Mucosa of stomach (tissue), 1 donor: ENCODE results near the gene TRAPPC12.

Experiments
- H3K27me3 ChIP-seq: one replicate; pipeline ENCODE4 v1.7.0; 2013; ENCODE audit warnings: mild to moderate bottlenecking, low read length; ENCODE audit not compliant: control insufficient read depth, insufficient read depth
- H3K36me3 ChIP-seq: one replicate; pipeline ENCODE4 v1.7.0; 2013; ENCODE audit warnings: low read length; ENCODE audit not compliant: control insufficient read depth, insufficient read depth
- H3K4me1 ChIP-seq: one replicate; pipeline ENCODE4 v1.7.0; 2013; ENCODE audit warnings: mild to moderate bottlenecking, low read length; ENCODE audit not compliant: control insufficient read depth, insufficient read depth
- H3K4me3 ChIP-seq: one replicate; pipeline ENCODE4 v1.7.0; 2013; ENCODE audit warnings: low read length
- H3K9ac ChIP-seq: one replicate; pipeline ENCODE4 v1.7.0; 2013; ENCODE audit warnings: mild to moderate bottlenecking, low read length, moderate library complexity
- H3K9me3 ChIP-seq: one replicate; pipeline ENCODE4 v1.7.0; 2013; ENCODE audit warnings: mild to moderate bottlenecking, low read length, moderate library complexity; ENCODE audit not compliant: control insufficient read depth
- donor health status: Pancreatic carcinoma.

The TRAPPC12 gene

DNA sequence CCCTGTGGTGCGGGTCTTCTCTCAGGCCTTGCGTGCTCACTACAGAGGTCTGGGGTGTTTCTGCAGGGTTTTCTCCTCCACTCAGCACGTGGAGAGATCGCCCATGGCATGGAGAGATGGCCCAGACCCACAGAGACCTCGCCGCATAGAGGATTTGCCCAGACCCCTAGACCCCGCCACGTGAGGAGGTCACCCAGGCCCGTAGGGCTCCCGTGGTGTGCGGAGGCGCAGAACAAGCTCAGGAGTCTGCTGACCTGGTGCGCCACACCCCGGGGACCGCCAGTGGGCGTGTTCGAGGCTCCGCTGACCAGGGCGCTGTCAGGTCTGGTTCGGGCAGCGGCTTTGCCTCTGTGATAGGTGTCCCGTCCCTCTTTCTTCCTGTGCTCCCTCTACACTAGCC, 75.3 kb downstream of the TRAPPC12 start:
- Histone ChIP-seq H3K36me3 (peaks cover 10% of the 10 kb centered on the region), H3K4me3 (no peak overlapping the region), H3K4me1 (no peaks in the 10 kb centered on the region), H3K9ac (no peak overlapping the region), H3K9me3 (no peaks in the 10 kb centered on the region), H3K27me3 (no peaks in the 10 kb centered on the region)

DNA sequence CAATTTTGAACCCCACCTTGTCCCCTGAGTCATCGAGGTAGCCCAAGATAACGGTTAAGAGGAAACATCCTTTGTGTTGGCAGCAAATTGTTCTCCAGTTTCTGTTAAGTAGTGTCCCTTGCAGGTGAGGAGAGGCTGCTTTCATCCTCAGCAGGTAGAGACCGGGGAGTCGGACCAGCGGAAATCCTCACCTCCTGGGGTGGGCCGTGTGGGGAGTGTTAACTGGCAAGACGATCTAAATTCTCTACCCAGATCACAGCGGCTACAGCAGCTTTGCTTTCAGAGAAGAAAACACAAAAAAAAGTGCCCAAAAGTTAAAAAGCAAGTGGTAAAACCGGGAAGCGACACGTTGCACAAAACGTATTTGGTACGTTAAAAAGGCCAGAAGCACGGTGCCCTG, 76.6 kb downstream of the TRAPPC12 start:
- H3K9me3 ChIP-seq = no peaks in the 10 kb centered on the region
- H3K36me3 ChIP-seq = peaks cover 10% of the 10 kb centered on the region
- no peaks in the 10 kb centered on the region for H3K27me3 ChIP-seq
- no peaks in the 10 kb centered on the region for H3K4me1 ChIP-seq
- no peak overlapping the region for H3K4me3 ChIP-seq
- no peak overlapping the region for H3K9ac ChIP-seq

DNA sequence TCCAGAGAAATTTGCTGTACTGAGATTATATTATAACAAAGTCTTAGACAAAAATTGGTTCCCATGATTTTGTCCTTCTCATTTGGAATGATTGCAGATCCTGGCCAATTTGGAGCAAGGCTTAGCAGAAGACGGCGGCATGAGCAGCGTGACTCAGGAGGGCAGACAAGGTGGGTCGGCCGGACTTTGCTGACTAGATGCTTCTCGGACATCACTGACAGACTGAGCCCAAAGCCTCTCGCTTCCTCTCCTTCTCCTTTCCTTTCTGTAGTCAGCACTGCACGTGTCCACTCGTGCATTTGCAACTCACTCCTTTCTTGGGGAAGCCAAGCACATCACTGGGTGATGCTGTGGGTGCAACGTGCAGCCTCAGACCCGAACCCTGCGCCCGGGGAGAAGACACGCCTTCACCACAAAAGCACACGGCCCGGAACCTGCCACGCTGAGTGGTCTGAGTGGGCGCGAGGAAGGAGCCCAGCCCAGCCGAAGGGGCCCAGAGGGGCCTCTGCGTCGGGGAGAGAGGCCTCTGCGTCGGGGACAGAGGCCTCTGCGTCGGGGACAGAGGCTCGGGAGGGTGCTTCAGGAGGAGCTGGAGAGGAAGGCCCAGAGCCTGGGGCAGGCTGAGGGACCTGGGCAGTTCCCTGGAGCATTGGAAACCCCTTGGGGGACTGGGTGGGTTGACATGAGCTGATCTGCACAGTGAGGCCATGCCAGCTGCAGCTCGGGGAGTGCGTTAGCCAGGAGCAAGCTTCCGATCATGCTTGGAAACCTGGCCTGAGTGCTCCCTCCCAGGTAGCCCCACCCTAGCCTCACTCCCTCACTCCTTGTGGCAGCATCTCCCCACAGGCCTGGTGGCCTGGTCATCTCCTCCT, 78.3 kb downstream of the TRAPPC12 start:
- Histone ChIP-seq H3K4me1 (no peaks in the 10 kb centered on the region), H3K9ac (no peak overlapping the region), H3K27me3 (no peaks in the 10 kb centered on the region), H3K4me3 (no peak overlapping the region), H3K9me3 (no peaks in the 10 kb centered on the region), H3K36me3 (peaks cover 10% of the 10 kb centered on the region)

DNA sequence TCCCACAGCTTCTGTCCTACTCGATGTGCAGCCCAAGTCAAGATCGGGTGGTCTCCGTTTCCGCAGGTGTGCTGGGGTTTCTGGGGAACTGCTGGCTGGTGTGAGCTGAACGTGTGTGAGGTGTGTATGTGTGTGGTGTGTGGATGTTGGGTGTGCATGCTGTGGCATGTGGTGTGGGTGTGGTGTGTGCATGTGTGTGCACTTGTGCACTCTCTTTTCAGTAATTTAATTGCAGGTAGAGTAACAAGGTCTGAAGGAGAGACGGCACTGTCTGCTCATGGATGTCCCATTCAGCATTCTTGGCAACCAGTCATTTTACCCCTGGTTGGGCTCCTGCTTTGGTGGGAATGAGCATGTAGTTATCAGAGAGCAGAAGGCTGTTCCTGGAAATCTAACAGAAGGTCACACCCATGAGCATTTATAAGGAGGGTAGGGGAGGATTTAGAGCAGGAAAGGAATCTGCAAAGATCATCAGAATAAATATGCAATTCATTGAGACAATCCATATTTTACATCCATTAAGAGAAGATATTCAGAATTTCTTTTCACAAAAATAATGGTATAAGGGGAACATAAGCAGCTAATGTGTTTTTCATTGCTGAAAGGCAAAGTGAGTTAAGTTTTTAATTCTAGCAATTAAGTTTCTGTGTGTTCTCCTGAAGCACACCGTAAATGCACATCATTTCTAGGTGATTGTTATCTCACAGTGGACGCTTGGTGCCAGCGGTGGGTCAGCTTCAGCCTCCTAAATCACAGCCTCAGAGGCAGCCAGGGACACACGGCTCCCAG, 79.1 kb downstream of the TRAPPC12 start:
- Histone ChIP-seq H3K36me3 (peaks cover 10% of the 10 kb centered on the region), H3K9ac (no peak overlapping the region), H3K4me1 (no peaks in the 10 kb centered on the region), H3K4me3 (no peak overlapping the region), H3K9me3 (no peaks in the 10 kb centered on the region), H3K27me3 (no peaks in the 10 kb centered on the region)

DNA sequence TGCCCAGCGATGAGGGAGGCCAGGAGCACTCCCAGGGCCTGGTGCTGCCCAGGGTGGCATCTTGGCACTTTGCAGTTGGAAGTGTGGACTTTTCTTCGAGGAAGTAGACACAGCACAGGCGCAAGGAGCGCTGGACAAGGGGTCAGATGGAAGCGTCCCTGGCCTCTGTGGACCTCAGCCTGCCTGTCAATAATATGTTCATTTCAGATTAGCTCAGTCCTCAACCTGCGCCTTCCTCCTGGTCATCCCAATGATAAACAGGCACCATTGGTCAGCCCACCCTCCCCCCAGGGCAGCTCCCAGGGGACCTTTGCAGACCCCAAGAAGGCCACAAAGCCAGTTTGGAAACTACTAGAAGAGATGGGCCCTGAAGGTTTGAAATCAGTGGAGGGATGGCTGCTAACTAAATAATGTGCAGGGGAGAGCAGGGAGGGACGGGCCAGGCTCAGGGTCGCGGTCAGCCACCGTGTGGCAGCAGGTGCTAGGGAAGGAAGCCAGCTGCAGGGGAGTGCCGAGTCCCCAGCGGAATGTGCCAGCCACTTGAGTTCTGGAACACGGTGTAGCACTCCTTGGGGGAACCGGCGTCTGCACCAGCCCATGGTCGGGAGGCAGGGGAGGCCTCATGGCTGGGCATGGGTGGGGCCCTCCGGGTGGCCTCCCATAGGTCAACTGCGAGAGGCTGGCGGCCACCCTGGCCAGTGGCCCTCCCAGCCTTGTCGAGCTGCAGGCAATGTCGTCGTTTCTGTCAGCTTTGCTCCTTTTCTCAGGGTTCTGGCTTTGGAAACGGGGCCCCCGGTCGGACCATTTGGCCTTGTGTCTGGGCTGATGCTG, 79.9 kb downstream of the TRAPPC12 start:
- no peak overlapping the region for H3K9ac ChIP-seq
- H3K27me3 ChIP-seq = no peaks in the 10 kb centered on the region
- H3K9me3 ChIP-seq = no peaks in the 10 kb centered on the region
- no peaks in the 10 kb centered on the region for H3K4me1 ChIP-seq
- H3K4me3 ChIP-seq = no peak overlapping the region
- H3K36me3 ChIP-seq = peaks cover 10% of the 10 kb centered on the region

DNA sequence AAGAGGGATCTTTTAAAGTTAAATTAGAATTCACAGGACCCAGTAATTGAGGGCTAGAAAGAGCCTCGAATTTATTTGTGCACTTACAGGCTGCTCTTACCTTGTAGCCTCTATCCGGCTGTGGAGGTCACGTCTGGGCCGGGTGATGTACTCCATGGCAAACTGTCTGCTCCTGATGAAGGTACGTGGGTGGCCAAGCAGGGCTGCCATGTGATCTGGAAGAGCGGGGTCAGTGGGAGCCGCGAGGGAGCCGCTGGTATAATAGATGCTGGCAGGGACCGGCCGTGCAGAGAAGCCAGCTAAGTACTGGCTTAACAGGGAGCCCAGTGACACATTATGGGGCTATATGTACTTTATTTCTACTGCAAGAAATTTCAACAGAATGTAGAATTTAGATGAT, 80.7 kb downstream of the TRAPPC12 start:
- peaks cover 10% of the 10 kb centered on the region for H3K36me3 ChIP-seq
- H3K9me3 ChIP-seq = no peaks in the 10 kb centered on the region
- no peak overlapping the region for H3K4me3 ChIP-seq
- no peaks in the 10 kb centered on the region for H3K27me3 ChIP-seq
- no peak overlapping the region for H3K9ac ChIP-seq
- H3K4me1 ChIP-seq = no peaks in the 10 kb centered on the region

DNA sequence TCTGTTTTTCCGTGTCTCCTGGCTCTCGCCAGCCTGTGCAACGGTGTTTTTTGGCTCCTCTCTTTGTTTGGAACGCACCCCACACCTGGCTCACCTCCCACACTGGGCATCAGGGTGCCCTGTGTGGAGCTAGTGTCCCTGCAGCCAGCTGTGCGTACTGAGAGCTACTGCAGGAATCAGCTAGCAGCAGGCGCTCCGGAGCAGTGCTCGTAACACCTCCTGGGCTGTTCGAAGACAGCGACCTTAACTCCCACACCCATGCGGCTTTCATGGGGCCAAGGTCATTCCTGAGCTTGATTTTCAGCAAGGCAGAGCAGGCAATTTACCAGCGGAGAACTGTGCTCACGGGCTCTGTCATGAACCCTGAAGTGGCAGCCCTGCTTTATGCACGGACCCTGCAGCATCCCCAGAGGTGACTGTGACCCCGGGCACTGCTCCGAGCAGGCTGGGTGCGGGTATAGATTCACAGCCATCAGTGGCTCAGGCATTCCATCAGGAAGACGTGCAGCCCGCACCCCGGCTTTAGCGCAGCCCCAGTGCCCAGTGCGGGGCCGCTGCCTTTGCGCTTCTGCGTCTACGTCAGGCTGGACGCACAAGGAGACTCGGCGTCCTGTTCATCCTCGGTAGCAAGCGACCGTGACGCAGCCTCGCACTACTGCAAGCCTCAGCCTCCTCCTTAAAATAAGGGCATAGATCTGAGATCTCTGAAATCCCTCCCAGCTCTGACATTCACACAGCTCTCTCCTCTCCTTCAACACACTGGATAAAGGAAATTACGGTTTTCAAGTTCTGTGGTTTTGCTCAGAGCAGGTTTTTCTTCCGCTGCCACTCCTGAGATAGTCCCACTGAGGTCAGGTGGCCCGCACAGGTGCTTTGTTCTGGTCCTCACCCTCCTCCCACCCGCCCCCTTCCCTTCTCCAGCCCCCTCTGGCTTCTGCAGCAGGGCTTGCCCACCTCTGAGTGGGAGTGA, 81.6 kb downstream of the TRAPPC12 start:
- no peaks in the 10 kb centered on the region for H3K27me3 ChIP-seq
- no peaks in the 10 kb centered on the region for H3K4me1 ChIP-seq
- H3K36me3 ChIP-seq = peaks cover 11% of the 10 kb centered on the region
- H3K9ac ChIP-seq = no peak overlapping the region
- H3K9me3 ChIP-seq = no peaks in the 10 kb centered on the region
- H3K4me3 ChIP-seq = no peak overlapping the region

DNA sequence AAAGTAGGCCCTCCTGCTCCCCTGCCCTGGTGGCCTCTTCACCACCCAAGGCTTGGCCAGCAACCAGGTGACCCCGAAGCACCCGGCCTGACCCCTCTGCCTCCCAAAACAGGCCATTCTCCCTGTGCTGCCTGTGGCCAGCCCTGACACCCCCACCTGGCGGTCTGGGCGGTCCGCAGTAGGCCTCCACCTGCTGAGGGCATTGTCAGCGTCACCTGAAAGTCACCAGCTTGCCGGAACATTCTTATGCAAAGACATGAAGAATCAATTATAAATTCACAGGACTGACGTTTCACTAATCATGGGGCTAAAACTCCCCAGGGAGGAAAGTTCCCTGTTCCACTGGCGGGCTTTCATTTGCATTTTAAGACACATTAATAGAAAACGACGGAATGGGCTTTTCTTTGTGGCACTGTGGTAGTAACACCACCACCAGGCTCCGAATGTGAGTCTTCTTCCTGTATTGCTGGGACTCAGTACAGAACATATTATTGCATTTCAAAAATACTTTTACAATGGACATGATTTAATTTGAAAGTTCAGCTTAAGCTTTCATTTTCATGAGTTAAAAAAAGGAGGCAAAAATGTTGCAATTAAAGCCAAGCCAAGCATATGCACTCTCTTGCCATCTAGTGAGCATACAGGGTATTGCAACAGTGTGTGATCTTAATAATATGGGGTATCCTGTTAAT, 82.5 kb downstream of the TRAPPC12 start:
- no peak overlapping the region for H3K4me3 ChIP-seq
- peaks cover 8% of the 10 kb centered on the region for H3K36me3 ChIP-seq
- H3K27me3 ChIP-seq = no peaks in the 10 kb centered on the region
- H3K9ac ChIP-seq = no peak overlapping the region
- H3K4me1 ChIP-seq = no peaks in the 10 kb centered on the region
- no peaks in the 10 kb centered on the region for H3K9me3 ChIP-seq

DNA sequence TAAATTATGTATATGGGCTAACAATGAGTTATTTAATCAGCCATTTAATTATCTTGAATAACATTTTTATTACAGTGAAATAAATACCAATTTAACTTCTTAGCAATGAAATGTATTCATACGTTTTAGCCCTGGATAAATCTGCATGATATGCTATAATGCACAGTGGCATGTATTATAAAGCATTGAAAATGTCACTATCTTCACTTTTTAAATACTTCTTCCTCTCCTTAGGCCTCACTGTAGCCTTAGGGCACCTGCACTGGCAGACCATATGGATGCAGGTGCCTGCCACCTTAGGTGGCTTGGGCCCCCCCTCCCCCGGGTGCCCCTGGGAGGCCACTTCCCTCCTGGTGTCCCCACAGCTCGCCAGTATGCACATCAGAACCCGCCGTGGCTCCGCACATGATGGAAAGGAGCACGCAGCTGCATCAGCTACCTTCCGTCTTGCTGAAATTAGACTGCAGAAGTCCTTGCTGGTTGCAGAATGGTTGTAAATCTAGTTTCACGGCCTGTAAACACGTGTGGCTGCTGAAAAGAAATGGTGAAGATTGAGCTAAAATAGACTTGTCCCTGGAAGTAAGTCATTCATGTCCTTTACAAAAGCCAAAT, 83.1 kb downstream of the TRAPPC12 start:
- Histone ChIP-seq H3K9me3 (no peaks in the 10 kb centered on the region), H3K36me3 (peaks cover 7% of the 10 kb centered on the region), H3K4me3 (no peak overlapping the region), H3K9ac (no peak overlapping the region), H3K27me3 (no peaks in the 10 kb centered on the region), H3K4me1 (no peaks in the 10 kb centered on the region)

DNA sequence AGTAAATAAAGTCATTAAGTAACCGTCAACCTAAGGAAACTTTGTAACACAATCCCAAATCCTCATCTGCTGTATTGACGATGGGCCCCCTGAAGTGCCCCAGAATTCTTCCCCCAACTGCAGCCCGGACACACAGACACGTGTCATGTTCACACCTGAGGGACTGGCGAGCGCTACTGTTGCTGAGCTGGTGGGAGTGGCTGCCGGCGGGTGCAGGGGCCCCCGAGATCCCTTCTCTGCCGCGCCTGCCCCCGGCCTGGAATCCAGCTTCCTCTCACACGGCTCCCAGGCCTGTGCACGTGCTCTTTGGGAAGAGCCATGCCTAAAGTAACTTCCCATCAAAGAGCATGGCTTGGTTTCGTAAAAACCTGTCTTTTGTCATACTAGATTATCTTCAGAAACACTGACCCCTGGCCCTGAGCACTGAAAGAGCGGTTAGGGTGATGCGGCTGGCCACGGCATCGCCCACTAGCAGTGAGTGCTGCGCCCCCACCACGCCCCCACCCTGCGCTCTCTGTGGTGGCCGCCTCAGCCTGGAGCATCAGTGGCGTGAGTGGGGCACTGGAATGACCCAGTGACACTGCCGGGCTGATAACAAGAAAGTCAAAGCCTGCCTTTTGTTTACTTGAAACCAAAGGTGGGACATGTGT, 83.8 kb downstream of the TRAPPC12 start:
- Histone ChIP-seq H3K4me3 (no peak overlapping the region), H3K36me3 (peaks cover 7% of the 10 kb centered on the region), H3K27me3 (no peaks in the 10 kb centered on the region), H3K9ac (no peak overlapping the region), H3K4me1 (no peaks in the 10 kb centered on the region), H3K9me3 (no peaks in the 10 kb centered on the region)
